Measurements from ENCODE around the gene MRPS31.

- TF ChIP-seq CTCF (IDR thresholded peaks at IDR 0.05), result no peak
- TF ChIP-seq POLR2A (IDR thresholded peaks at IDR 0.05), result no peak
These were observed 8.1 kb upstream of the MRPS31 start for GRCh38 chr13:40779049-40779448.

Data from thyroid gland (tissue), 4 donors.